GM12878 (cell line): ENCODE results near the gene FAHD1. TPM values are rescaled to one million over a fixed set of nuclear protein-coding genes. Genes with fewer than 3 reads are reported as not detected.

ENCODE experiments used
- CHD1 ChIP-seq: IDR thresholded peaks from 2 replicates; pipeline ENCODE4 v1.6.1; 2012; ENCODE audit warnings: low read depth, low read length, improper control_type of control experiment
- ETV6 ChIP-seq, 2 experiments: fragments of 450-650 bp in 1 of 2; IDR thresholded peaks in 1 of 2; conservative IDR thresholded peaks in 1 of 2; 2 replicates each; pipeline ENCODE4 v1.6.1; 2014; ENCODE audit warnings: antibody characterized with exemption in 1 of 2, borderline replicate concordance in 1 of 2, low read depth in 1 of 2, mild to moderate bottlenecking in 1 of 2, moderate library complexity in 1 of 2
- IKZF1 ChIP-seq: fragments of 450-650 bp; conservative IDR thresholded peaks from 2 replicates; pipeline ENCODE4 v1.6.1; 2017; ENCODE audit warnings: antibody characterized with exemption, mild to moderate bottlenecking
- IKZF2 ChIP-seq, 2 experiments: fragments of 450-650 bp; IDR thresholded peaks; 2 replicates each; pipeline ENCODE4 v1.6.1; 2017; ENCODE audit warnings: mild to moderate bottlenecking in 2 of 2, moderate library complexity in 2 of 2
- KDM1A ChIP-seq: fragments of 200-600 bp; sonication (generic); IDR thresholded peaks from 2 replicates; pipeline ENCODE4 v1.6.1; 2016; ENCODE audit warnings: borderline replicate concordance
- NR2F1 ChIP-seq: fragments of 450-650 bp; conservative IDR thresholded peaks from 2 replicates; pipeline ENCODE4 v1.6.1; 2017; ENCODE audit warnings: mild to moderate bottlenecking
- POU2F2 ChIP-seq: IDR thresholded peaks from 3 replicates; pipeline ENCODE4 v1.6.1; 2011; ENCODE audit warnings: low read depth, mild to moderate bottlenecking, low read length, borderline replicate concordance
- RFX5 ChIP-seq: IDR thresholded peaks from 2 replicates; pipeline ENCODE4 v1.6.1; 2011; ENCODE audit warnings: low read depth, low read length, improper control_type of control experiment
- SIX5 ChIP-seq: IDR thresholded peaks from 2 replicates; pipeline ENCODE4 v1.6.1; 2011; ENCODE audit warnings: mild to moderate bottlenecking, low read depth, low read length, moderate library complexity; ENCODE audit not compliant: severe bottlenecking
- TARDBP ChIP-seq: IDR thresholded peaks from 2 replicates; pipeline ENCODE4 v1.6.1; 2016; ENCODE audit warnings: borderline replicate concordance
- ZNF274 ChIP-seq: IDR thresholded peaks from one replicate; pipeline ENCODE4 v1.8.0; 2011; ENCODE audit not compliant: insufficient read length, insufficient read depth
- polyA plus RNA-seq, 11 experiments: library from polyadenylated mRNA; depleted of rRNA in 4 of 11; unstranded in 6 of 11; stranded (reverse) in 5 of 11; fragments of >200 nt; fragmentation: Nextera tagmentation in 4 of 11; fragmentation: Illumina TruSeq in 1 of 11; extraction: Ambion mirVana in 4 of 11; extraction: Trizol in 1 of 11; gene quantifications; 1 replicate in 1 of 11; 2 replicates in 10 of 11; pipeline versions ENCODE4 v1.2.1 to v1.2.3, GENCODE V29; 2011 to 2016; ENCODE audit warnings: inconsistent platforms in 2 of 11, missing spikeins in 2 of 11, low read depth in 1 of 11
- total RNA-seq, 4 experiments: library from RNA; depleted of rRNA in 3 of 4; stranded (reverse); fragments of >200 nt in 3 of 4; fragmentation: Illumina TruSeq in 1 of 4; extraction: Trizol in 1 of 4; gene quantifications; 2 replicates each; pipeline versions ENCODE4 v1.2.1 to v1.2.3, GENCODE V29; 2013 to 2021
- TF ChIP-seq, protein P1 (sequence below): fragments of 450-650 bp; formaldehyde crosslinking; IDR thresholded peaks from 2 replicates; pipeline ENCODE4 v1.4.0; 2020; ENCODE audit warnings: mild to moderate bottlenecking, moderate library complexity
- TF ChIP-seq, protein P2 (sequence below): IDR thresholded peaks from 2 replicates; pipeline ENCODE4 v1.6.1; 2011; ENCODE audit warnings: mild to moderate bottlenecking, low read depth, low read length, moderate library complexity; ENCODE audit not compliant: insufficient replicate concordance
- TF ChIP-seq, protein P3 (sequence below): fragments of 450-650 bp; IDR thresholded peaks from 2 replicates; pipeline ENCODE4 v1.6.1; 2017; ENCODE audit warnings: low read depth, mild to moderate bottlenecking, moderate library complexity
- TF ChIP-seq, protein P4 (sequence below): fragments of 450-650 bp; IDR thresholded peaks from 2 replicates; pipeline ENCODE4 v1.6.1; 2017; ENCODE audit warnings: mild to moderate bottlenecking, moderate library complexity

The FAHD1 gene
- total and polyA plus RNA-seq, 10 of the 15 experiments (the other 5 are each of a cell fraction or from before 2014, with no cell fraction given) = 4.3 to 43.0 (median 18.8) TPM

DNA sequence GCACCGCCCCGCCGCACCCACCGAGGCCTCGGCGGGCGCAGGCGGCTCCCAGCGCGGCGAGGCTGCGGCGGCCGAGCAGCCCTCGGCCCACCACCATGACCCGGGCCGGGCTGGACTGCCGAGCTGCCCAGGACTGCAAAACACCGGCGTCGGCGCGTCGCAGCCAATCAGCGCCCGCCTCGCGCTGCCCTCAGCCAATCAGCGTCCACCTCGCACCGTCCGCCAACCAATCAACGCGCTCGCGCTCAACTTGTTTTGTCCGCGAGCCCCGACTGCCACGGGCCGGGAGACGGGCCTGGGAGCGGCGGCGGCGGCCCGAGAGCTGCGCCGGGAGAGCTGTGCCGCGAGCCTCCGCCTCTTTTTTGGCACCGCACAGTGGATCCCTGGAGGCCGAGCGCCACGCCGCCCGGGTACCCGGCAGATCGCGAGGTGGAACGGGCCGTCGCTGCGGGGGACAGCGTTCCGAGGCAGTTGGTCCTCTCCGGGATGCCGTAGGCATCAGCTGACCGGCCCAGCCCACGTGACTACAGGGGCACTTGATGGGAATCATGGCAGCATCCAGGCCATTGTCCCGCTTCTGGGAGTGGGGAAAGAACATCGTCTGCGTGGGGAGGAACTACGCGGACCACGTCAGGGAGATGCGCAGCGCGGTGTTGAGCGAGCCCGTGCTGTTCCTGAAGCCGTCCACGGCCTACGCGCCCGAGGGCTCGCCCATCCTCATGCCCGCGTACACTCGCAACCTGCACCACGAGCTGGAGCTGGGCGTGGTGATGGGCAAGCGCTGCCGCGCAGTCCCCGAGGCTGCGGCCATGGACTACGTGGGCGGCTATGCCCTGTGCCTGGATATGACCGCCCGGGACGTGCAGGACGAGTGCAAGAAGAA lies at the start of gene FAHD1, which contains the start of gene HAGH (continued):
- TF ChIP-seq, protein P1, sequence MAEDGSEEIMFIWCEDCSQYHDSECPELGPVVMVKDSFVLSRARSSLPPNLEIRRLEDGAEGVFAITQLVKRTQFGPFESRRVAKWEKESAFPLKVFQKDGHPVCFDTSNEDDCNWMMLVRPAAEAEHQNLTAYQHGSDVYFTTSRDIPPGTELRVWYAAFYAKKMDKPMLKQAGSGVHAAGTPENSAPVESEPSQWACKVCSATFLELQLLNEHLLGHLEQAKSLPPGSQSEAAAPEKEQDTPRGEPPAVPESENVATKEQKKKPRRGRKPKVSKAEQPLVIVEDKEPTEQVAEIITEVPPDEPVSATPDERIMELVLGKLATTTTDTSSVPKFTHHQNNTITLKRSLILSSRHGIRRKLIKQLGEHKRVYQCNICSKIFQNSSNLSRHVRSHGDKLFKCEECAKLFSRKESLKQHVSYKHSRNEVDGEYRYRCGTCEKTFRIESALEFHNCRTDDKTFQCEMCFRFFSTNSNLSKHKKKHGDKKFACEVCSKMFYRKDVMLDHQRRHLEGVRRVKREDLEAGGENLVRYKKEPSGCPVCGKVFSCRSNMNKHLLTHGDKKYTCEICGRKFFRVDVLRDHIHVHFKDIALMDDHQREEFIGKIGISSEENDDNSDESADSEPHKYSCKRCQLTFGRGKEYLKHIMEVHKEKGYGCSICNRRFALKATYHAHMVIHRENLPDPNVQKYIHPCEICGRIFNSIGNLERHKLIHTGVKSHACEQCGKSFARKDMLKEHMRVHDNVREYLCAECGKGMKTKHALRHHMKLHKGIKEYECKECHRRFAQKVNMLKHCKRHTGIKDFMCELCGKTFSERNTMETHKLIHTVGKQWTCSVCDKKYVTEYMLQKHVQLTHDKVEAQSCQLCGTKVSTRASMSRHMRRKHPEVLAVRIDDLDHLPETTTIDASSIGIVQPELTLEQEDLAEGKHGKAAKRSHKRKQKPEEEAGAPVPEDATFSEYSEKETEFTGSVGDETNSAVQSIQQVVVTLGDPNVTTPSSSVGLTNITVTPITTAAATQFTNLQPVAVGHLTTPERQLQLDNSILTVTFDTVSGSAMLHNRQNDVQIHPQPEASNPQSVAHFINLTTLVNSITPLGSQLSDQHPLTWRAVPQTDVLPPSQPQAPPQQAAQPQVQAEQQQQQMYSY (CRISPR knock-in tag) = no peak
- TF ChIP-seq TARDBP = peak; percentile 54; the same call in 1 of the 2 replicates
- TF ChIP-seq, protein P2, sequence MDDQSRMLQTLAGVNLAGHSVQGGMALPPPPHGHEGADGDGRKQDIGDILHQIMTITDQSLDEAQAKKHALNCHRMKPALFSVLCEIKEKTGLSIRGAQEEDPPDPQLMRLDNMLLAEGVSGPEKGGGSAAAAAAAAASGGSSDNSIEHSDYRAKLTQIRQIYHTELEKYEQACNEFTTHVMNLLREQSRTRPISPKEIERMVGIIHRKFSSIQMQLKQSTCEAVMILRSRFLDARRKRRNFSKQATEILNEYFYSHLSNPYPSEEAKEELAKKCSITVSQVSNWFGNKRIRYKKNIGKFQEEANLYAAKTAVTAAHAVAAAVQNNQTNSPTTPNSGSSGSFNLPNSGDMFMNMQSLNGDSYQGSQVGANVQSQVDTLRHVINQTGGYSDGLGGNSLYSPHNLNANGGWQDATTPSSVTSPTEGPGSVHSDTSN = peak; percentile 71
- peak; percentile 57 for TF ChIP-seq SIX5
- TF ChIP-seq, protein P3, sequence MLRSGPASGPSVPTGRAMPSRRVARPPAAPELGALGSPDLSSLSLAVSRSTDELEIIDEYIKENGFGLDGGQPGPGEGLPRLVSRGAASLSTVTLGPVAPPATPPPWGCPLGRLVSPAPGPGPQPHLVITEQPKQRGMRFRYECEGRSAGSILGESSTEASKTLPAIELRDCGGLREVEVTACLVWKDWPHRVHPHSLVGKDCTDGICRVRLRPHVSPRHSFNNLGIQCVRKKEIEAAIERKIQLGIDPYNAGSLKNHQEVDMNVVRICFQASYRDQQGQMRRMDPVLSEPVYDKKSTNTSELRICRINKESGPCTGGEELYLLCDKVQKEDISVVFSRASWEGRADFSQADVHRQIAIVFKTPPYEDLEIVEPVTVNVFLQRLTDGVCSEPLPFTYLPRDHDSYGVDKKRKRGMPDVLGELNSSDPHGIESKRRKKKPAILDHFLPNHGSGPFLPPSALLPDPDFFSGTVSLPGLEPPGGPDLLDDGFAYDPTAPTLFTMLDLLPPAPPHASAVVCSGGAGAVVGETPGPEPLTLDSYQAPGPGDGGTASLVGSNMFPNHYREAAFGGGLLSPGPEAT = peak; percentile 100
- TF ChIP-seq KDM1A = no peak
- TF ChIP-seq POU2F2 = peak; percentile 77
- no peak for TF ChIP-seq ZNF274
- TF ChIP-seq CHD1 = no peak
- TF ChIP-seq ETV6 (conservative IDR thresholded peaks at IDR 0.05 in 1 of 2, IDR thresholded peaks at IDR 0.05 in 1 of 2; ENCODE audit: borderline replicate concordance in 1 of 2, low read depth in 1 of 2) = no peak
- peak; percentile 53 to 67; a peak in 3 of 4 replicates for TF ChIP-seq IKZF2 (IDR thresholded peaks at IDR 0.05)
- peak; percentile 99 for TF ChIP-seq IKZF1
- peak; percentile 89 for TF ChIP-seq RFX5
- TF ChIP-seq NR2F1 = peak; percentile 34; the same call in 1 of the 2 replicates
- TF ChIP-seq, protein P4, sequence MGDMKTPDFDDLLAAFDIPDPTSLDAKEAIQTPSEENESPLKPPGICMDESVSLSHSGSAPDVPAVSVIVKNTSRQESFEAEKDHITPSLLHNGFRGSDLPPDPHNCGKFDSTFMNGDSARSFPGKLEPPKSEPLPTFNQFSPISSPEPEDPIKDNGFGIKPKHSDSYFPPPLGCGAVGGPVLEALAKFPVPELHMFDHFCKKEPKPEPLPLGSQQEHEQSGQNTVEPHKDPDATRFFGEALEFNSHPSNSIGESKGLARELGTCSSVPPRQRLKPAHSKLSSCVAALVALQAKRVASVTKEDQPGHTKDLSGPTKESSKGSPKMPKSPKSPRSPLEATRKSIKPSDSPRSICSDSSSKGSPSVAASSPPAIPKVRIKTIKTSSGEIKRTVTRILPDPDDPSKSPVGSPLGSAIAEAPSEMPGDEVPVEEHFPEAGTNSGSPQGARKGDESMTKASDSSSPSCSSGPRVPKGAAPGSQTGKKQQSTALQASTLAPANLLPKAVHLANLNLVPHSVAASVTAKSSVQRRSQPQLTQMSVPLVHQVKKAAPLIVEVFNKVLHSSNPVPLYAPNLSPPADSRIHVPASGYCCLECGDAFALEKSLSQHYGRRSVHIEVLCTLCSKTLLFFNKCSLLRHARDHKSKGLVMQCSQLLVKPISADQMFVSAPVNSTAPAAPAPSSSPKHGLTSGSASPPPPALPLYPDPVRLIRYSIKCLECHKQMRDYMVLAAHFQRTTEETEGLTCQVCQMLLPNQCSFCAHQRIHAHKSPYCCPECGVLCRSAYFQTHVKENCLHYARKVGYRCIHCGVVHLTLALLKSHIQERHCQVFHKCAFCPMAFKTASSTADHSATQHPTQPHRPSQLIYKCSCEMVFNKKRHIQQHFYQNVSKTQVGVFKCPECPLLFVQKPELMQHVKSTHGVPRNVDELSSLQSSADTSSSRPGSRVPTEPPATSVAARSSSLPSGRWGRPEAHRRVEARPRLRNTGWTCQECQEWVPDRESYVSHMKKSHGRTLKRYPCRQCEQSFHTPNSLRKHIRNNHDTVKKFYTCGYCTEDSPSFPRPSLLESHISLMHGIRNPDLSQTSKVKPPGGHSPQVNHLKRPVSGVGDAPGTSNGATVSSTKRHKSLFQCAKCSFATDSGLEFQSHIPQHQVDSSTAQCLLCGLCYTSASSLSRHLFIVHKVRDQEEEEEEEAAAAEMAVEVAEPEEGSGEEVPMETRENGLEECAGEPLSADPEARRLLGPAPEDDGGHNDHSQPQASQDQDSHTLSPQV = no peak
